ENCODE results near the gene G6PC3. TPM values are rescaled to one million over a fixed set of nuclear protein-coding genes. Genes with fewer than 3 reads are reported as not detected.
"Not testable (repeated sequence)": the region's sequence is repeated elsewhere in the genome, so short reads cannot be mapped to it uniquely, and the experiment has no call there.

G6PC3 gene
- total RNA-seq, 1 donor from 2014 or later: 23.6 TPM

DNA sequence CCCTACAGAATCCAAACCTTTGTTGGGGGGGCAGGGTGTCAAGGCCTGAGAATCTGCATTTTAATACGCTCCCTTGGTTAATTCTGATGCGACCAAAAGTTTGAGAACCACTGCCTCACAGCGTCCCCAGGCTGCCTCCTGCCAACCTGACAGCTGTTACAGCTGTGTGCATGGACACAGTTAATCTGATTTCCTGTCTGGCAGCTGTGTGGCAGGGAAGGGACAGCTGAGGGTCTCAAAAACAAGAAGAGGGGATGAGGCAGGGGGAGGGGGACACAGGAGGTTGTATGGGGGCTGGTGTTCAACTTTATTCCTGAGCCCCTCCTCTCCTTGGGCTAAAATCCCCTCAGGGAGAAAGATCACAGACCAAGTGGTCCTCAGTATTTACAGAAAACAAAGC is 35.4 kb downstream of the G6PC3 start:
- DNase-seq (ENCODE audit: low read depth in 2 of 2): no peak

DNA sequence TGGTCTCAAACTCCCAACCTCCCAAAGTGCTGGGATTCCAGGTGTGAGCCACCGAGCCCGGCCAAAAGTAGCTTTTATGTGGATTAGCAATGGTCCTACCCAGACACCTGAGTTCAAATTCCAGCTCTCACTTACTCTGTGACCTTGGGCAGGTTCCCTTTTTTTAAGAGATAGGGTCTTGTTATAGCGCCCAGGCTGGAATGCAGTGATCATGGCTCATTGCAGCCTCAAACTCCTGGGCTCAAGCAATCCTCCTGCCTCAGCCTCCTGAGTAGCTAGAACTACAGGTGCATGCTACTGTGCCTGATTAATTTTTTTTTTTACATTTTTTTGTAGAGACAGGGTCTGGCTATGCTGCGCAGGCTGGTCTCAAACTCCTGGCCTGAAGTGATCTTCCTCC is 36.3 kb downstream of the G6PC3 start:
- DNase-seq (ENCODE audit: low read depth in 2 of 2): no peak

DNA sequence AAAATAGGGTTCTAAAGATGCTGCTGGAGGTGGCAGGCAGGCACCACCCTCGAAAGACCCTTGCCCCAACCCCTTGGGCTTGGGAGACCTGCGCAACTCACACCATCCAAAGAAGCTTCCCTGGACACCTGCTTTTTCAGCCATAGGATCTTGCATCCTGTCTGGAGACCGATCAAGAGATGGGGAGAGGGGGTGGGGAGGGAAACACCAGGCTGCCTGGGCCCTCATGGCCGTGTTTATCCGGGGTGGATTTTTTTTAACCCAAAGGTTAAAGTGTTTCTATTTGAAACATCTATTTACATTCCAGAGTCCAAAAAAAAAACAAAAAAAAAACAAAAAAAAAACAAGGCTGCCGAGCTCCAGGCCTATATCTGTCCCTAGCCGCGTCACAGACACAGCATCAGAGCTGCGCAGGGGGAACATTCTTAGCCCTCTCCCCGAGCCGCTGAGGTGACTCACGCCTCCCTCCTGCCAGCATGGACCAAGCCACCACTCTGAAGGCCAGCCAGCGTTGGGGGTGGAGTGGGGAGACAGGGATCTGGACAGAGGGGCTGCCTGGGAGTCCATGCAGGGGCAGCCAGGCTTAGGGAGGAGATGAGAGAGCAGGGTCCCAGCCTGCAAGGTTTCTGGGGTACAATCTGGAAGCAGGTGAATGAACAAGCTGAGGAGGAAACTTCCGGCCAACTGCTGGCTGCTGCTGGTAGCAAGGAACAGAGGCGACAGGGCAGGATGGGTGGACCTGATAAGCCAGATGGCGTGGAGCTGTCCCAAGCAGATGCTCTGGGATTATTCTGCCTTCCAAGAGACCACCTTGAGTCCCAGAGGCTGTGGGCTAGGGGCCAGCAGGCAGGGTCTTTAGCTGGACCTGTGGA is 38.1 kb downstream of the G6PC3 start:
- DNase-seq (ENCODE audit: low read depth in 2 of 2): peak in 1 of 2 donors; percentile 69

DNA sequence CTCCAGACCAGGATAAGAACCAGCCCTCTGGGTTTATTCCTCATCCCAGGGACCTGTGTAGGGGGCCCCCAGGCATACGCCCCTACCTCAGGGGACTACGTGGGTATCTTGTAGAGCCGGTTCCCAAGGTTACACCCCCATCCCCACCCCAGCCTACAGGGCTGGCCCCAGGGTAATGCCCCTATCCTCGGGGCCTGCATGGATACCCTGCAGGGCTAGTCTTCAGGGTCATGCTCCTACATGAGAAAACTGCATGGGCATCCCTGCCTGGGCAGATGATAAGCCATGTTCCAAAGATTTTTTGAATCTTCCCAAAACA is 38.7 kb downstream of the G6PC3 start:
- DNase-seq (ENCODE audit: low read depth in 2 of 2): no peak

DNA sequence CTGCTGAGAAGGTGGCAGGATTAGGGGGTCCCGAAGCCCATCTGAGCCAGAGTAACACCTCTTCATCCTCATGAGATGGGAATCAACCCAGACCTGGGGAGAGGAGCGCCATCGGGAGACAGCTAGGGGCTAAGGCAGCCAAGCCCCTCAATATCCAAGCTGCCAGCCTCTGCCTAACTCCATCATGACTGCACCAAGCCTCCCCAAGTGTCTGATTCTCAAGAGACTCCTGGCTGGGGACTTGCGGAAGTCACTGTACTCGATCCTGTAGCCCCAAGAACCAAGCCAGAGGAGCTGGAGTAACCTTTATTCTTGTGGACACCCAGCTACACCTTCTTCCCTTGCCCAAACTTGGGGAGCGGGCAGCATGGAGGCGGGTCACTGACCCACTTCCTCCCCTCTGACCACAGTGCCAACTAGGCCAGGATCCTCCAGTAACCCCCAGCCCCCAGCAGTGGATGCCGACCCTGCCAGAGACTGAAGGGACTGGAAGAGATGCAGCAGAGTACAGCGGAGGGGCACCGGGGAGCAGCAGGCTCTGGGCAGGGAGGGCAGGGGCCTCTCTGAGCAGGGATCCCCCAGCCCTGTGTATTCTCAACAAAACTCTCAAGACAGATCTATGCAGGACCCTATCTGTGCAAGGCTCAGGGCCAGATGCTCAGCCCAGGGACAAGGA is 39.6 kb downstream of the G6PC3 start:
- DNase-seq (ENCODE audit: low read depth in 2 of 2): no peak

DNA sequence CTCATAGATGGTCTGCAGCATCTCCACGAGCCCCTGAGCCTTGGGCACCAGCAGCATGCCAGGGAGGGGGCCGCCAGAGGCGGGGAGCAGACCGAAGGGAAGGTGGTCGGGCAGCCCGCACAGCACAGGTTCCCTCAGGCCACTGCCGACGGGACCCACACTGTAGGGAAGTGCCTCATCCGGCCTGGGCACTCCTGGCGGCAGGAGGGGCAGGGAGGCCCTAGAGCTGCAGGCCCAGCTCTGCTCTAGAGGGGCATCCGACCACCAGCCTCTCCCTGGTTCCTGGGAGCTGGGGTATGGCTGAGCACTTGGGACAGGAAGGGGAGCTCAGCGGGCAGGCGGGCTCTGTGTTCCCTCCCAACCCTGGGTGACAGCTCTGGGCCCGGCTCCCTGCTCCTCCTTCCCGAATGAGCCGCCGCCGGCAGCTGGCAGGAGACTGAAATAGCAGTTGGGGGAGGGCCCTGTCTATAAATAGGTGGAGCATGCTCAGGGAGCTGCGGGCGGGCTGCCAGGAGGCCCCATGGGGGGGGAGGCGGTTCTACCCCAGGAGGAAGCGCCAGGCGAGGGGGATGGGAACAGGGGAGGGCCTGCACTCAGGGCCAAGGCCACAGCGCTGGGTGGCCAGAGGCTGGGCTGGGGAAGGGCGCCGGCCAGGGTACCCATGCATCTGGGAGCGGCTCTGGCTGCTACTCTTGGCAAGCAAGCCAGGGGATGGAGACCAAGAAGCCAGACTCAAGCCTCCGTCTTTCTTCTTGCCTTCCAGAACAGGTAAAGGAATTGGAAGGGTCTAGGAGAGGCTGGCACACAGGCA is 40.5 kb downstream of the G6PC3 start:
- peak; percentile 68 to 91 for DNase-seq (ENCODE audit: low read depth in 2 of 2)

DNA sequence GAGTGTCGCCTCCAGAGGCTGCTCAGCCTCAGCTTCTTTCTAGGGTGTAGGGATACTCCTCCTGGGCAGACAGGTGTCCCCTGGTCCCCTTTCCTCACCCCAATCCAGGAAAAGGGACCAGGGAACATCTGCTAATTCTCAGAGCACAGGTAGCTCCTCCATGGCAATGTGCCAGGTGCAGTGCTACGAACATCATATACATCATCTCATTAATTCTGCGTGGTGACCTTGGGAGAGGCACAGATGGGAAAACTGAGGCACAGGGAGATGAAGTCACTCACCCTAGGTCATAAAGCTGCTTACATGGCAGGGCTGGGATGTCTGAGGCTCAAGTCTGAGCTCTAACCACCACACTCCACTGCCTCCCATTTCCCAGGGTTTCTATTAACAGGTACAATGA is 41.2 kb downstream of the G6PC3 start:
- no peak for DNase-seq (ENCODE audit: low read depth in 2 of 2)

DNA sequence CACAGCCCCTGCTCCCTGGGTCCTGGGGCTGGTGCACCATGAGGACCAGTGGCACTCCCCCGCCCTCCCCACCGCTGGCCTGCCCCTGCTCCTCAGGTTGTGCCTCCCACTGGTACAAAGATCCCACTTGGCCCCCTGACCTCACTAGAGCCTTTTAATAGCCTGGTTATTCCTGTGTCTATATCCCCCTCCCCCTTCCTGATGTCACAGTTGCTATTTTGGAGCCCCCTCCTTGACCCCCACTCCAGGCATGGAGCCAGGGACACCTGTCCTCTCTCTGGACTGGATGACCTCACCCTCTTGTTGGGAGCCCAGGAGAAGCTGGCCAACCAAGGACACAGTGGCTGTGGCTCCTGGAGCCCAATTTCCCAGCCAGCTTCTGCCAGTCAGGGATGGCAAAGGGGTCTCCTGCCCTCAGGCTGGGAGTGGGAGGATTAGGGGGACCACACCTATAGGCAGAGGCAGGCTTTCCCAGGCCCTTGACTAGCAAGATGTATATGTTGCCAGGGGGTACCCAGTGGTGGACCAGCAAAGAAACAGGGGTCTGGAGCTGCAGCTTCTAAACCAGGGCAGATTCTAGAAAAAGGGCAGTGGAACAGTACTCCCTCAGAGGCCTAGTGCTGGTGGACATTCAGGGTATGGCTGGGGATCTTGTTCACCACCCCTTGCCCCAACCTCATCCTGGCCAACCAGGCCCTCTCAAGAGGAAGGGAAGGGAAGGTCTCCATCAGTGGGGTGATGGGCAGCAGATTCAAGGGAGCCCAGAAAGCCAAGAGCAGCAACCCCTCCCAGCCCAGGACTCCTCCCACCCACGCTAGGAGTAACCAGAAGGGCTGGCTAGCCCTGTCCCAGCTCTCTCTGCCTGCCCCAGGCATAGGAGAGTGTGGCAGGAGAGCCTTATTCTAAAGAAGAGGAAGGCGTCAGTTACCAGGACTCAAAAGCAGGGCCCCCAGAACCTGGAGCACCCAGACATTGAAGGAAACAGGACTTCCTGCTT is 42.0 kb downstream of the G6PC3 start:
- DNase-seq (ENCODE audit: low read depth in 2 of 2): no peak

DNA sequence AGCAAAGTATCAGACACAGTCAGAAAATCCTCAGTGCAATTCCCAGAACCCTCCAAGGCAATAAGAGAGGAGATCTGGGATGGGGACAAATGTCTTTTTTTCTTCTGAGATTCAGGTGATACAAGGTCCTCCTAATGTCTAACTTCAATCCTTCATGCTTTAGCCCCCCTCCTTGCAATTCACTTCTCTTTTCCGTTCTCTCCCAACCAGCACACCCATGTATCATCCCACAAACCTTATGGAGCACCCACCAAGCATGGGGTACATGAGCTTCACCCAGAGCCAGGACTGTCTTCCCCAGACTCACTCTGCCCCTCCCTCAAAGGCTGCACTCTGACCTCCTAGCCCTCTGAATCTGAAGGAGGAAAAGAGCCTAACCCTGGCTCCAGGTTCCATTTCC is 42.8 kb downstream of the G6PC3 start:
- no peak for DNase-seq (ENCODE audit: low read depth in 2 of 2)

DNA sequence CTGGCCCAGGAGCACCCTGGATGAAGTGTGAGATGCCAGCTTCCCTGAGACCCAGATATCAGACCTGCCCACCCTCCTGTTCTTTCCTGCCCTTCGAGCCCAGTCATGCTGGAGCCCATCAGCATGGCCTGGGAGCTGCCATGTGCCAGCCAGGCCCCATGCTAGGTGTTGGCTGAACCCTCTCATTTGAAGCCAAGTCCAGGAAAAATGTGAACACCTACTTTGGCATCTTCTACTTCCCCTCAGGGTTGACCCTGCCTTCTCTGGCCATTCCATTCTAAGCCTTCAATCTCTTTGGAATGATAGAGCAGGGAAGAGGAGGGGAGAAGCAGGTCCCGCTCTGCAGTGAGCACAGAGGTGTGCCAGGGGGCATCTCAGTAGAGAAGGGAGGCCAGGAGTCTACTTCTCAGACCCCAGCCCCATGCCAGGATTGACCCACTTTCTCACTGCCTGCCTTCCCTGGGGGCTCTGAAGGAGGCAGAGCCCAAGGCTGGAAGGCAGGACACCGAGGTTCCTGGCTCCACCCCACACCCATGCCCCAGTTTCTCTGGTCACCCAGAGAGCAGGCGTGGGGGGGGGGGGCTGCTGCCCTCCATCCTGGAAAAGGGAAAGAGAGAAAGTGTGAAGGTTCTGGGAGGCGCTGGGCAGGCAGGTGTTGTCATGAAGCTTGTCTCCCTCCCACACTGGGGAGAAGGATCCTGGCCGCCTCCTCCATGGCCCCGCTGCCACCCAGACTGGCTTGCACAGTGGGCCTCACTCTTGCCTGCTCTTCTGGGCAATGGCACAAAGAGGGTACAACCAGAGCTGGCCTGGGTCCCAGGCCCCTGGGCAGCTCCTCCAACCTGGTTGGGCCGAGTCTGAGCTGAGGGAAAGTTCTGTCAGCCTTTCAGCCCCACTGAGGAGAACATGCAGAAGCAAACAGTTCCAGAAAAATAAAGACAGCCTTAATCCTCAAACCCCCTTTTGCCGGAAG is 43.6 kb downstream of the G6PC3 start:
- DNase-seq (ENCODE audit: low read depth in 2 of 2): no peak

DNA sequence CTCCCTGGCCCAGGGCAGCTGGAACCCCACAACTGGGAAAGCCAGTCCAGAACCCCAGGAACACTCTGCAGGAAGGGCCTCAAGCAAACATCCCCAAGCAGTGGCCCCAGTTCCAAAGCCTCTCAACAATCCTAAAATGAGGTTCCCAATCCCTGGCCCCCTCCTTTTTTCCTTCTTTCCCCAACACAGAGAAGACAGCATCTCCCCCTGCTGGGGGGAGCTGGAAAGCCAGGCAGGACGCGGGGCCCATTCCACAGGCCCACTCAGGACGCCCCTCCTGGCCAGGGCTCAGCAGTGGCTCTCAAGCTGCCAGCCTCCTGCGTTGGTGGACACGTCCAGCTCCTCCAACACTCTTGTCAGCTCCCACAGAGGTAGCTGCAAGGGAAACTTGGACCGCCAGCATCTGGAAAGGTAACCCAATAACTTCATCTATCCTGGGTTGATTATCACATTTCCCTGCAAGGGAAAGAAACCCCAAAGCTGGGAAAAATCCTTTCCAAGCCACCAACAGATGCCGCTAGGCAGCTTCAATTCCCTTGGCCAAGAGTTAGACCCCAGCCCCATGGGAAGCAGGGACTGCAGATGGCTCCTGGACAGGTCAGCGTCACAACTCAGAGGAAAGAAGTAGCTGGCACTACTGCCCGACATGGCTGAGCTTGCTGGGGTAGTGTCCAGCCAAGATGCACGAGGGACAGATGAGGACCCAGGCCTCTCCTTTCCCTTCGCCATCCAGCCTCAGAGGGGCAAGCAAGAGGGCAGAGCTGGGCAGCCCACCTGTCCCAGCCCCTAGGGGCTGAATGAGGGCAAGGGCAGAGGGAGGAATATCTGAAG is 45.3 kb downstream of the G6PC3 start:
- peak in 1 of 2 donors; percentile 58 for DNase-seq (ENCODE audit: low read depth in 2 of 2)

DNA sequence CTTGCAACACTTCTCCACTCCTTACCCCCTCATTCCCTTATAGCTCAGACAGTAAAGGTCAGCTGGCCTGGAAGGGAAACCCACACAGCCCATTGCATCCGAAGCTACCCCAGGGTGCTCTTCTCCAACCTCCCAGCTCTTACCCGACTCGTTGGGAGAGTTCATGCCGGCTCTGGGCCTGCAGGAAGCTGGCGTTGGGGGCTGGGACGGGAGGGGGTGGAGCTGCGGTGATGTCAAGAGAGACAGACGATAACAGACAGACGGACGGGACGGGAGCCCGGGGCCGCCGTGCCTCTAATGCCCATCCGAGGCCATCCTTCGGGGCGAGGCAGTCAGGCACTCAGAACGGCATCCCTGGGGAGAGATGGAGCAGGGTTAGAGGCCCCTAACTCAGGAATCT is 46.8 kb downstream of the G6PC3 start:
- DNase-seq (ENCODE audit: low read depth in 2 of 2): no peak

DNA sequence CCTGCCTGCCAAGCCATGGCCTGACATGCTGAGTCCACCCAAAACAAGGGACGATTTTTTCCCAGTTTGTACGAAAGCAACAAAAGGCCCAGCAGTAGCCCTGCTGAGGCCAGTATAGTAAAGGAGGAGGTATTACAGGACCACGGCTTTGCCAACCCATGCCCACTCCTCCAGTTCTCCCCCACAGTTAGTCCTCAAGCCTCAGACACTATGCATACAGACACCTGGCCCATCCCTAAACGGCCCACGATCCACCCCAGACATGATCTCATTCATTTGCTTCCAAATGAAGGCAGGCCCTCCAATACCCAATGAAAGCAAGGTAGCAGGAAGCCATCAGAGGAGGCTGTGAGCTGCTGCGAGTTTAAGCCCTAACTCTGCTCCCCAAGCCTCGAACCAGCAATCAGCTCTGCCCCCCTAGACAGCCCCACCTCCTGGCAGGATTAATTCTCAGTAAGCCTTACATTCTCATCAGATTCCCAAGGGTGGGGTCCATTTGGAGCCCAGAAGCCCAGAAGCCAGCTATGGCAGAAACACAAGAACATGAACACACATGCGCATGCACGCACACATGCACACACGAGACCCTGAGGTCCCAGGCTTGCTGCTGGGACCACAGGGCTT is 48.0 kb downstream of the G6PC3 start:
- no peak for DNase-seq (ENCODE audit: low read depth in 2 of 2)

DNA sequence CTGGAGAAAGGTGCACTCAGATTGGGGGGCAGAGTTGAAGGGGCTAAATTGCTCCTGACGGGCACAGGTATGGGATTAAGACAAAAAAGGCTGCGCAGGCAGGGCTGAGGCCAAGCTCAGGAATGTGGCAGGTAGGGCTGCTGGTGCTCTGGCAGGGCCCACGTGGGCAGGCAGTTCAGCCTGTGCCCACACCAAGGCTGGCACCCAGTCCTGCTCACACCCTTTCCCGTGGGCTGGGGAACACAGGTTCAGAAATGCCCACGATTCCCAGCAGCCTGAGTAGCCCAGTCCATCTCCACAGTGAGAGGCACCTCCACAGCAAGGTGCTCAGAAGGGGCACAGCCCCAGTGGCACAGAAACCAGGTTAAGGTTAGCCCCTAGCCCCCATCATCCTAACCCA is 48.5 kb downstream of the G6PC3 start:
- no peak for DNase-seq (ENCODE audit: low read depth in 2 of 2)

DNA sequence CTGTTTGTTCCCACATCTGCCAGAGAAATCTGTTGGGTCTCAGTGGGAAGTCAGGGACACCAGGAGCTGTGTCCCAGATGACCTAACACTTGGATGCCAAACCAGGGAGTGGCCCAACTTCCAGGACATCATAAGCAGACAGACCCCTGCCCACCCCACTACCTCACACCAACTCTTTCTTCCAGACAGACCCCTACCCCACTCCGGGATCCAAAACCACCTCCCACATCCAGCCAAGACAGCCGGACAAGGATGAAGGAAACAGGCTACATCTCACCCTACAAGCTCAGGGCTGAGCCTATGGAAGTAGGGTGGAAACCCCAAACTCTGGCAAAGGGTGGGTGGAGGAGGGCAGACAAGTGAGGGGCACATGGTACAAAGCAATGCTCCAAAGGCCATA is 49.3 kb downstream of the G6PC3 start:
- no peak for DNase-seq (ENCODE audit: low read depth in 2 of 2)

DNA sequence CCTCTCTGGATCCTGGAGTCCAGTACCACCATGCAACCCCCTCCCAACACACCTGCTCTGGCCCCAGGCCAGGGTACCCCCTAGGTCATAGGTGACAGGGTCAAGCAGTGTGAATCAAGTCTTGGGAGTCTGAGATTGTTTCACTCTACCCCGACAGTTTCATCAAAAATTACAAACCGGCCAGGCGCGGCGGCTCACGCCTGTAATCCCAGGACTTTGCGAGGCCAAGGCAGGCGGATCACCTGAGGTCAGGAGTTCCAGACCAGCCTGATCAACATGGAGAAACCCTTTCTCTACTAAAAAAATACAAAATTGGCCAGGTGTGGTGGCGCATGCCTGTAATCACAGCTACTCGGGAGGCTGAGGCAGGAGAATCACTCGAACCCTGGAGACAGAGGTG is 49.7 kb downstream of the G6PC3 start:
- DNase-seq (ENCODE audit: low read depth in 2 of 2): not testable (repeated sequence)

DNA sequence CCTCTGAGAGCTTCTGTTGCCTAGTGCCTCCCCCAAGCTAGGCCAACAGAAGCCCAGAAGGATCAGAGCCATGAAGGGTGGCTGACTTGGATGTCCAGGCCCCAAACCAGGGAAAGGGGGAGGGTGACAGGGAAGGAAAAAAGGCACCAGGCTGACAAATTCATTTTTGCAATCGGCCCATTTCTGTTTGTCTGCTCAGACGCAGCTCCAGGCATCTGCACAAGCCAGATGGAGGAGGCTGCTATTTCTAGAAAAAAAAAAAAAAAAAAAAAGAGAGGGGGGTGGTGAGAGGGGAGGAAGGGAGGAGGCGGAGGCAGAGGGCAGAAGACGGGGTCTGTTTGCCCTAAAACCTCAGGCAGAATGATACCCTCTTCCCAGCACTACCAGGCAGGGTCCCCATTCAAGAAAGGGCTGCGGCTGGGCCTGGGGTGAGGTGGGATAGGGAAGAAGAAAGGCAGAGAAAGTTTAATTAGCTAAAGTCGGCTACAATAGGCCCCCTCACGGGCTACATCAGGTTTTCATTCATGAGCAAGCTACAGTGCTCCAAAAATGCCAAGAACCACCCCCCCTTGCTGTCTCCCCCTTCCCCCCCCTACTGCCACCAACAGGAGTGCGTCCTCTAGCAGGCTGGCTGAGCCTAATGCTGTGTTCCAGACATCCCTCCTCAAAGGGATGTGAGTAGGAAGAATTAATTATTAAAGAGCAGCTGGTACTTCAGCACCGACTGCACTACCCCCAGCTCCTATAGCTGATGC is 50.5 kb downstream of the G6PC3 start:
- DNase-seq (ENCODE audit: low read depth in 2 of 2): no peak
